Measurements from ENCODE around the gene GPA33. TPM values are rescaled to one million over a fixed set of nuclear protein-coding genes. Genes with fewer than 3 reads are reported as not detected.

The GPA33 gene, protein sequence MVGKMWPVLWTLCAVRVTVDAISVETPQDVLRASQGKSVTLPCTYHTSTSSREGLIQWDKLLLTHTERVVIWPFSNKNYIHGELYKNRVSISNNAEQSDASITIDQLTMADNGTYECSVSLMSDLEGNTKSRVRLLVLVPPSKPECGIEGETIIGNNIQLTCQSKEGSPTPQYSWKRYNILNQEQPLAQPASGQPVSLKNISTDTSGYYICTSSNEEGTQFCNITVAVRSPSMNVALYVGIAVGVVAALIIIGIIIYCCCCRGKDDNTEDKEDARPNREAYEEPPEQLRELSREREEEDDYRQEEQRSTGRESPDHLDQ
- total RNA-seq = 0.12 TPM in 1 of 2 replicates, not detected in the other

DNA sequence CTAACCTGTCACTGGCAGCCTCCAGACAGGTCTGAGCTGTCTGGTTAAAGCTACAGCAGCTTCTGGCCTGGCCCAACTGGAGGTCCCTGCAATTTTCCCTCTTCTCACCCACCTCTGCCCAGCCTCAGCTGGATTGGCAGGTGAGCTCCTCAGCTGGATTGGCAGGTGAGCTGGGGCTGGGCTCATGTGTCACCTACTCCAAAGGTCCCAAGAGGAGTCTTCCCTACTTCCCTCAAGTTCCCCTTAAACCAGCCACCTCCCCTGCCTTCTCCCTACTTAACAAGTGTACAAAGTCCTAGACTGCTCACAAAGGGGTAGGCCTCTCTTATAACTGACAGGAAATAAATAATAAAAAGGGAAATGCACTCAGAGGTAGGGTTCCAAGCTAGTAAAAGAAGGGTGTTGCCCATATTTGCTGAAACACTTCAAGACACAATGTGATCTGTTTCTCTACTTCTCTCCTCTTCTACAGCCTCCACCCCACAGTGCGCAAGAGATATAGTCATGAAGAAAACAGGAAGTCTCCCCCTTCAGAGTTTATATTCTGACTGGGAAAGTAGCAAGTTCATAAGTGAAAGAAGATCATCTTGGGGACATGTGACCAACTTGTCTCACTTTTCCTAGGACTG, at the start of gene GPA33:
TSS of gene GPA33 (minus strand) at position 64 of the 629 bp plus-strand sequence. CDS start 90 bp downstream, outside the sequence.
- intact Hi-C loops (cut with micrococcal nuclease) = no loop called here
- H3K4me1 Mint-ChIP-seq = peaks cover 22% of the 10 kb centered on the region
- peak; percentile 77 for DNase-seq
- H3K36me3 Mint-ChIP-seq (ENCODE audit: low read depth) = no peaks in the 10 kb centered on the region
- peak within 1 kb of the TSS; percentile 68 for H3K4me3 Mint-ChIP-seq
- no peaks in the 10 kb centered on the region for H3K9me3 Mint-ChIP-seq
- peak within 1 kb of the TSS; percentile 92 for H3K27ac Mint-ChIP-seq
- no peaks in the 10 kb centered on the region for H3K27me3 Mint-ChIP-seq

DNA sequence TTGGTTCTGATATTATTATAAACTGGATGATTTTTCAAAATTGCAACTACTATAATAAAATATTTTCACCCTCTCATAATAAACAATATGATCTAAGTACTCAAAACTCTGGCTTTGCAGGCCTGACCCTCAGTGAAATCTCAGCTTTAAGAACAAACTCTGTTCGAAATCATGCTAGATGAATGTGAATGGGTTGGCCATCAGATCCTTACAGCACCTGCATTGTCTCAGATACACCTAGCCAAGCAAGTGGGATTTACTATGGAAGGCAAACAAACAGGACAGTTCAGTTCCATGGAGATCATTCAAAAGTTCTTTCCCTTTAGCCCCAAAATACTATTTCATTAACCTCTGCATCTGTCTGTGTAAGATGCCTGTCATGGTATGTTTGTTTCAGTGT, 48.5 kb upstream of the GPA33 start:
- no peak for DNase-seq
- intact Hi-C loops (cut with micrococcal nuclease) = no loop called here
- no peaks in the 10 kb centered on the region for H3K36me3 Mint-ChIP-seq (ENCODE audit: low read depth)
- no peaks in the 10 kb centered on the region for H3K4me1 Mint-ChIP-seq
- H3K27ac Mint-ChIP-seq = no peak overlapping the region
- H3K9me3 Mint-ChIP-seq = peaks cover 2% of the 10 kb centered on the region
- H3K4me3 Mint-ChIP-seq = no peak overlapping the region
- H3K27me3 Mint-ChIP-seq = peaks cover 48% of the 10 kb centered on the region

DNA sequence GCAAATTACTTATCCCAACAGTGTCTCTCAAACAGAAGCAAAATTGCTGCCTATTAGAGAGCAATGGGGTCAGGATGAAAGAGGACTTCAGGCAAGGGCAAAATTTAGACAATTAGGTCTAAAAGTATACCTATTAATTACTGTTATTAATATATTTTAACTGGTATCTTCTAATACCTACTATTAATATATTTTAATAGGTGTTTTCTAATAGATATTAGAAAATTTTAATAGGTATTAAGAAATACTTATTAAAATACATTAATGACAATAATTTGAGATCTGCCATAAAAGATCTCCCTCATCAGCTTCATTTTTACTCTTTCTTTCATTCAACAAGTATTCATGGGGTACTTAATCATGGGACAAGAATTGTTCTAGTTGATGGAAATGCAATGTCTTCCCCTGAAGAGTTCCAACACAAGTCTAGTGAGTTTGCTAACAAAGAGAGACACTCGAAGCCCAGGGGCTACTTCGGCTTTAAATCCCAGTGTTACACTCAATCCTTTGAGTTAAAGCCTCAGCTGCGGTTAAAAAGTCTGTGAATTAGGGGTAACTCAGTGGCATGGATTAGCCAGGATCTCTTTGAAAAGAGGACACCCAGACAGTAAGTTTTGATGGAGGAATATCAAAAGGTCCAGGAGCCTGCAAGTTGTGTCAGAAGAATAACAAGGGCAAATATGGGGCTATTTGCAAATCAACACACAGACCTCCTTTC, 47.8 kb upstream of the GPA33 start:
- intact Hi-C loops (cut with micrococcal nuclease) = no loop called here
- H3K9me3 Mint-ChIP-seq = no peaks in the 10 kb centered on the region

DNA sequence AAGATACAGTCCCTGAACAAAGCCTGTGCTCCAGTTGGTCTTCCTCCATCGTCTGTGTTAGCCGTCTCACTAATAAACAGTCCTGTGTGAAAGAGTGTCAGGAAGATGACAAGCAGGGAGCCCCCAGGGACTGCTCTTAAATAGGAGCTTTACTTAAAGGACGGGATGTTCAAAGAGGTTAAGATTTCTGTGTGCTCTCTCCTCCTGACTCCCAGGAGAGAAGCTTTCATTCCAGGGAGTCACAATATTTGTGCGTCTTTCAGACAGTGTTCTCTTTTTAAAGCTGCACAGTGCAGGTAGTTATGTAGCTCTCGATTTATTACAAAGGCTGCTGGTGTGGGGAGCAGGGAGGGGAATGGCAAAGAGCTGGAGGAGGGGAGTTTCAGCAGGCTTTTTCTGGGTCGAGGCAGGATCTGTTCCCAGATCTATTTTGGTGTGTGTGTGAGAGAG, 47.2 kb upstream of the GPA33 start:
- H3K9me3 Mint-ChIP-seq = no peaks in the 10 kb centered on the region
- intact Hi-C loops (cut with micrococcal nuclease) = no loop called here
- peaks cover 50% of the 10 kb centered on the region for H3K27me3 Mint-ChIP-seq
- no peaks in the 10 kb centered on the region for H3K36me3 Mint-ChIP-seq (ENCODE audit: low read depth)
- no peaks in the 10 kb centered on the region for H3K4me1 Mint-ChIP-seq
- DNase-seq = no peak
- H3K4me3 Mint-ChIP-seq = no peak overlapping the region
- no peak overlapping the region for H3K27ac Mint-ChIP-seq

More for the DNA sequence above, 47.8 kb upstream of the GPA33 start:
- no peak overlapping the region for H3K4me3 Mint-ChIP-seq
- DNase-seq = no peak
- H3K27ac Mint-ChIP-seq = no peak overlapping the region
- H3K36me3 Mint-ChIP-seq (ENCODE audit: low read depth) = no peaks in the 10 kb centered on the region
- H3K27me3 Mint-ChIP-seq = peaks cover 49% of the 10 kb centered on the region
- H3K4me1 Mint-ChIP-seq = no peaks in the 10 kb centered on the region

DNA sequence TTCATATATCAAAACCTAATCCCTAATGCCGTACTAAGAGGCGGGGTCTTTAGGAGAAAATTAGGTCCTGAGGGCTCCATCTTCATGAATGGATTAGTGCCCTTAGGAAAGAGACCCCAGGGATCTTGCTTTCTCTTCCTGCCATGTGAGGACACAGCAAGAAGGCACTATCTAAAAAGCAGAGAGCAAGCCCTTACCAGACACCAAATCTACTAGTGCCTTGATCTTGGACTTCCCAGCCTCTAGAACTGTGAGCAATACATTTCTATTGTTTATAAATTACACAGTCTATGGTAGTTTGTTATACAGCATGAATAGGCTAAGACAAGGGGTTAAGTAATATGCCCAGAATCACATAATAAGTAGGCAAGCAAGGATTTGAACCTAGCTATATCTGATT, 46.6 kb upstream of the GPA33 start:
- no peaks in the 10 kb centered on the region for H3K36me3 Mint-ChIP-seq (ENCODE audit: low read depth)
- intact Hi-C loops (cut with micrococcal nuclease) = no loop called here
- no peak overlapping the region for H3K4me3 Mint-ChIP-seq
- H3K27ac Mint-ChIP-seq = no peak overlapping the region
- no peaks in the 10 kb centered on the region for H3K4me1 Mint-ChIP-seq
- DNase-seq = no peak
- peaks cover 51% of the 10 kb centered on the region for H3K27me3 Mint-ChIP-seq
- H3K9me3 Mint-ChIP-seq = no peaks in the 10 kb centered on the region

DNA sequence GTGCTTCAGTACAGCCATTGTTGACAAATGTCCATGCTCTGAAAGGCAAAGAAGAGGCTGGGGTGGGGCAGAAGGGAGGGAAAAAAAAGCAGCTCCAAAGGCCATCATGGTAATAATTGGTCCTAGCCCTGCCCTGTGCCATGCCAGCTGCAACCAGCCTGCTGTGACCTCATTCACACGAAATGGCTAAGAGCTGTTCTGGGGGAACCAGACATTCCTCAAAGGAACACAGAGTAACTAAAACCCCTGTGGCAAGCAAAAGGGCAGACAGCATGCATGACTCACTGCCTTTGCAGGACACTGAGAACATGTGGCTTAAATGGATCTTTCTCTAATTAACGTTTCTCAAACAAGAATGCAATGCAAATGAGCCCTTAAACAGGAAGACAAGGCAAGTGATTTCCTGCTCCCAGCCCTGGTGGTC, 46.0 kb upstream of the GPA33 start:
- Mint-ChIP-seq H3K4me1 (no peaks in the 10 kb centered on the region), H3K9me3 (no peaks in the 10 kb centered on the region), H3K36me3 (ENCODE audit: low read depth) (no peaks in the 10 kb centered on the region), H3K4me3 (no peak overlapping the region), H3K27me3 (peaks cover 51% of the 10 kb centered on the region), H3K27ac (no peak overlapping the region)
- DNase-seq = no peak
- intact Hi-C loops (cut with micrococcal nuclease) = no loop called here

DNA sequence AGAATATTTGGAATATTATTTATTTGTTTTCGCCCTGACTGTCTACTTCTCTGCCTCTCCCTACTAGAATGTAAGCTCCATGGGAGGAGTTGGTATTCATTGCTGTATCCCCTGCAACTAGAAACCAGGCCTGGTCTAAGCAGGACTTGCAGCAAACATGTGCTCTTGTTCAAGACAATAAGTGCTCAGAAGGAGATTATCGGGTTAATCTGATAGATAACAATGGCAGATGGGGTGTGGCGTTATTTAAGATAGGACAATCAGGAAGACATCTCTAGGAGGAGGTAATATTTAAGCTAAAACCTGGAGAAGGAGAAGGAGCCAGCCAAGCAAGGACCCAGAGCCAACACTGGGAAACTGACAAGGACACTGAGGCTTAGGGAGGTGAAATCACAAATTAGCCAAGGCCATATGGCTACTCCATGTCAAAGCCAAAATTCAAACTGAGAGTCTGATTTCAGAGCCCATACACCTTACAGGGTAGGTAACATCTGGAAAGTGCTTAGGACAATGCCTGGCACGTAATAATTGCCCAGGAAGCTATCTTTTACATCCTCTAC, 45.2 kb upstream of the GPA33 start:
- Mint-ChIP-seq H3K27ac (no peak overlapping the region), H3K4me1 (no peaks in the 10 kb centered on the region), H3K27me3 (peaks cover 48% of the 10 kb centered on the region), H3K9me3 (no peaks in the 10 kb centered on the region), H3K4me3 (no peak overlapping the region), H3K36me3 (ENCODE audit: low read depth) (no peaks in the 10 kb centered on the region)
- intact Hi-C loops (cut with micrococcal nuclease) = no loop called here
- DNase-seq = no peak

DNA sequence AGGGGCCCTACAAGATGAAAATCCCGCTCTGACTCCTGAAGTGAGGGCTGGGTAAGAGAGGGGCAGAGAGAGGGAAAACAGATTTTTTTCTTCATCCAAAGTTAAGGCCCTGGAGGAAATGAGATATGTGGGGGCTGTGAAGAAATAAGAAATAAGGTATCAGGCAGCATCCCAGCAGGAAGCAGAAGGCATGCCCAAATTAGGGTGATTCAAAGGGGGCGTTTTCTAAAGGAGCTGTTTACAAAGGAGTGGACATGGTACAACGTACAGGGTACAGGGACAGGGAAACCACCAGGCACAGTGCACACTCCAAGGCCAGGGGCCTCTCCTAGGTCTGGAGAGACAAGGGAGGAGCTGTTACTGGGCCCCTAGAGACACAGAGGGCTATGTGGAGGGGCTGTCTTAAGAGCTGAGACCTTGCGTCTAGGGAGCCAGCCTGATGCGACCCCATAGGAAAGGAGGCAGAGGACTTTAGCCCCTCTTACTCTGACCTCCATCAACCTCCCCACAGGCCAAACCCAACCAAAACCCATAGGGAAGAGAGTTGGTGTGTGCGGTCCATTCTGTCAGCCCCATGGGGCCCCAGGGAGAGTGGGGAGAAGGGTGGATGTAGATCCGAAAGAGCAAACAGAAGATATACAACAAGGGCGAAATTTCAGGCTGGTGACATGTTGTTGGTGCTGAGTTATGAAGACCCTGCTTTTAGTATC, 42.3 kb upstream of the GPA33 start:
- intact Hi-C loops (cut with micrococcal nuclease) = no loop called here
- H3K36me3 Mint-ChIP-seq (ENCODE audit: low read depth) = no peaks in the 10 kb centered on the region
- H3K4me3 Mint-ChIP-seq = no peak overlapping the region
- no peak for DNase-seq
- H3K27ac Mint-ChIP-seq = no peak overlapping the region
- H3K27me3 Mint-ChIP-seq = peaks cover 45% of the 10 kb centered on the region
- no peaks in the 10 kb centered on the region for H3K4me1 Mint-ChIP-seq
- H3K9me3 Mint-ChIP-seq = no peaks in the 10 kb centered on the region

DNA sequence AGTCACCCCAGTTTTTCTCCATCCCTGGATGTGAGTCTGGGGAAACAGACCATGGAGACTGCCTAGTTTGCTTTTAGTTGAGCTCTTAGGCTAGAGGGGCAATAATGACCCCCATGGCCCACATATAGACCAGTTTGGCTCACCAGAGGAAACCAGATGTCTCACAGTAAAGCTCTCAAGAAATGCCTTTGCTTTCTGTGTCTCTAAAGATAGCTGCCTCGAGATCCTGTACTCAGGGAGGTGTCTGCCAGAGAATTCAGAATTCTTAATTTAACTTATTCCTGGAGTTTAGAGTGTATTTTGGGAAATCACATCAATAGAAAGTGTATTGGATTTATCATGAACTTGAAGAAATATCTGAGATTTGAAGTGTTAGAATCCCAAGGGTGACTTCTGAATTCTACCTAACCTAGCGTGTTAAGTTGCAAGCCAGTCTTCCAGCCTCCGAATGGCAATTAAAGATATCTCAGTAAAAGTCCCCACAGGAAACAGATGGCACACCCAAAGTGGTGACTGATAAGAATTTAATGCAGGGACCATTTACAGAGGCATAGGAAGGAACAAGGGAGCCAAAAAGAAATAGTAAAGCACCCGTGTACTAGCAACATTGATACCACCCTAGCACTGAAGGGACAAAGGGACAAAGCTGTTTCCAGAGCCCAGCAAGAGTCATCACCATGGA, 40.8 kb upstream of the GPA33 start:
- H3K27me3 Mint-ChIP-seq = peaks cover 46% of the 10 kb centered on the region
- no peak overlapping the region for H3K4me3 Mint-ChIP-seq

DNA sequence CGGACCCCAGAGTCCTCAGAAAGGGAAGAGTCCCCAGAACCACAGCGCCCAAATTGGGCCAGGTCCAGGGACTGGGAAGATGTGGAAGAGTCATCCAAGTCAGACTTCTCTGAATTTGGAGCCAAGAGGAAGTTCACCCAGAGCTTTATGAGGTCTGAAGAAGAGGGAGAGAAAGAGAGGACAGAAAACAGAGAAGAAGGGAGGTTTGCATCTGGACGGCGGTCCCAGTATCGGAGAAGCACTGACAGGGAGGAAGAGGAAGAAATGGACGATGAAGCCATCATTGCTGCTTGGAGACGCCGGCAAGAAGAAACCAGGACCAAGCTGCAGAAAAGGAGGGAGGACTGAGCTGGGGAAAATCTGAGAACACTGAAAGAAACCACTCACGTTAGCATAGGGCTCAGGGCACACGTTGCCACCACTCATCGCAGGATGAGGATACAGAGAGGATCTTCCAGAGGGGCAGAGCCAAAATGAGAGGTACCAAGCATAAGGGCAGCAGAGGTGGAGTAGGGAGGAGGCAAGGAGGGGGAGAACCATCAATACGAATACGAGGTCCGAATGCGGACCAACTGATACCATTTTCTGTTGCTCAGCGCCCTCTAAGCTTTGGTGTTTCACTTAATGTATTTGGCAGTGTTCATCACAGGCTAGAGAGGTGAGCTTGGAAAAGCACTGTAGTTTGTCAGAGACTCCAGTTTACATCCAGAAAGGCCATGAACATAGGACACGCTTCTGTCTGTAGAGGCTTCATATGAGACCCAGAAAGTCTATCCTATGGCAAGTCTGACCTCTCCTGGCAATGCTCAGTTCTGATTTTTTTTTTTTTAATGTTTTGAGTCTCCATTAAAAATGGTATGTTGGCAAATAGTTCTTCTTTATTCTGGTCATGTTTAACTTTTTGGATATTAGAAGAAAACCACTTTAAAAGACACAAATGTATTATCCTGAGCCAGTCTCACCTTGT, 38.4 kb upstream of the GPA33 start:
- DNase-seq = no peak
- Mint-ChIP-seq H3K9me3 (no peaks in the 10 kb centered on the region), H3K4me3 (no peak overlapping the region), H3K27me3 (peaks cover 39% of the 10 kb centered on the region), H3K4me1 (no peaks in the 10 kb centered on the region), H3K36me3 (ENCODE audit: low read depth) (no peaks in the 10 kb centered on the region), H3K27ac (no peak overlapping the region)
- intact Hi-C loops (cut with micrococcal nuclease) = no loop called here

More for the DNA sequence above, 40.8 kb upstream of the GPA33 start:
- Mint-ChIP-seq H3K4me1 (no peaks in the 10 kb centered on the region), H3K27ac (no peak overlapping the region), H3K36me3 (ENCODE audit: low read depth) (no peaks in the 10 kb centered on the region), H3K9me3 (no peaks in the 10 kb centered on the region)
- DNase-seq = no peak
- intact Hi-C loops (cut with micrococcal nuclease) = no loop called here

DNA sequence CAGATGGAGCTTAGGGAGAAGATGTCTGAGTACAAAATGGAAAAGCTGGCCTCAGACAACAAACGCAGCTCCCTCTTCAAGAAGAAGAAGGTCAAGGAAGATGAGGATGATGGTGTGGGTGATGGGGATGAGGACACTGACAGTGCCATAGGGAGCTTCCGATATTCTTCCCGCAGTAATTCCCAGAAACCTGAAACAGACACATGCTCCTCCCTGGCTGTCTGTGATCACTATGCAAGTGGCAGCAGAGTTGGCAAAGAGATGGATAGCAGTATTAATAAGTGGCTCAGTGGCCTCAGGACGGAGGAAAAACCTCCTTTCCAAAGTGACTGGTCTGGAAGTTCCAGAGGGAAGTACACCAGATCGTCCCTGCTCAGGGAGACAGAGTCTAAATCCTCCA, 37.5 kb upstream of the GPA33 start:
- no peaks in the 10 kb centered on the region for H3K36me3 Mint-ChIP-seq (ENCODE audit: low read depth)
- DNase-seq = no peak
- no peak overlapping the region for H3K4me3 Mint-ChIP-seq
- intact Hi-C loops (cut with micrococcal nuclease) = no loop called here
- H3K4me1 Mint-ChIP-seq = no peaks in the 10 kb centered on the region
- no peak overlapping the region for H3K27ac Mint-ChIP-seq
- peaks cover 37% of the 10 kb centered on the region for H3K27me3 Mint-ChIP-seq
- no peaks in the 10 kb centered on the region for H3K9me3 Mint-ChIP-seq

DNA sequence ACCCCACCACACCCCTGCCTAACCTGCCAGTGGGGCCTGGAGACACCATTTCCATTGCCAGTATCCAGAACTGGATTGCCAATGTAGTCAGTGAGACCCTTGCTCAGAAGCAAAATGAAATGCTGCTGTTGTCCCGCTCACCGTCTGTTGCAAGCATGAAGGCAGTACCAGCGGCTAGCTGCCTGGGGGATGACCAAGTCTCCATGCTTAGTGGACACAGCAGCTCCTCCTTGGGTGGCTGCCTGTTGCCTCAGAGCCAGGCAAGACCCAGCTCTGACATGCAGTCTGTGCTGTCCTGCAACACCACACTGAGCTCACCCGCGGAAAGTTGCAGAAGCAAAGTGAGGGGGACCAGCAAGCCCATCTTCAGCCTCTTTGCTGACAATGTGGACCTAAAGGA, 37.1 kb upstream of the GPA33 start:
- H3K9me3 Mint-ChIP-seq = no peaks in the 10 kb centered on the region
- peaks cover 34% of the 10 kb centered on the region for H3K27me3 Mint-ChIP-seq
- no peak overlapping the region for H3K4me3 Mint-ChIP-seq
- intact Hi-C loops (cut with micrococcal nuclease) = no loop called here
- no peaks in the 10 kb centered on the region for H3K36me3 Mint-ChIP-seq (ENCODE audit: low read depth)
- H3K27ac Mint-ChIP-seq = no peak overlapping the region
- no peaks in the 10 kb centered on the region for H3K4me1 Mint-ChIP-seq
- no peak for DNase-seq

Measured in activated CD4-positive, alpha-beta T cell treated with anti-CD3 and anti-CD28 coated beads, Interleukin-2, amount 10 ng/mL, durations not matched to agents 24 days and 14 days (primary cell).